Chondrocyte (in vitro differentiated cells): ENCODE measurements around the gene NRF1. TPM values are rescaled to one million over a fixed set of nuclear protein-coding genes. Genes with fewer than 3 reads are reported as not detected.
"Not testable (repeated sequence)": the region's sequence is repeated elsewhere in the genome, so short reads cannot be mapped to it uniquely, and the experiment has no call there.

Source experiments
- DNase-seq: peaks from one replicate; pipeline ENCODE4 v3.0.0; 2021; ENCODE audit warnings: mixed read lengths, low spot score
- H3K27ac Mint-ChIP-seq: one replicate; pipeline ENCODE4 v1.8.0; 2021; ENCODE audit warnings: mild to moderate bottlenecking, moderate library complexity, mixed read lengths; ENCODE audit not compliant: unreplicated experiment
- H3K27me3 Mint-ChIP-seq: 2 replicates; pipeline ENCODE4 v1.8.0; 2021; ENCODE audit warnings: low read depth, mixed read lengths
- H3K36me3 Mint-ChIP-seq: 2 replicates; pipeline ENCODE4 v1.8.0; 2021; ENCODE audit warnings: low read depth, mixed read lengths
- H3K4me1 Mint-ChIP-seq: 2 replicates; pipeline ENCODE4 v1.8.0; 2021; ENCODE audit warnings: low read depth, mild to moderate bottlenecking, mixed read lengths
- H3K4me3 Mint-ChIP-seq: one replicate; pipeline ENCODE4 v1.8.0; 2021; ENCODE audit warnings: mild to moderate bottlenecking, moderate library complexity, mixed read lengths; ENCODE audit not compliant: unreplicated experiment
- H3K9me3 Mint-ChIP-seq: 2 replicates; pipeline ENCODE4 v1.8.0; 2021; ENCODE audit warnings: low read depth, mixed read lengths
- total RNA-seq: library from RNA; stranded (reverse); gene quantifications from 3 replicates; pipeline ENCODE4 v1.2.1, GENCODE V29; 2021
- TF ChIP-seq, protein P1 (sequence below): fragments of 200-600 bp; sonication (generic); IDR thresholded peaks from 2 replicates; pipeline ENCODE4 v1.5.0; 2021; ENCODE audit warnings: antibody characterized with exemption, mild to moderate bottlenecking, moderate library complexity

NRF1 gene
- total RNA-seq, 1 donor from 2014 or later: 13.3 TPM

DNA sequence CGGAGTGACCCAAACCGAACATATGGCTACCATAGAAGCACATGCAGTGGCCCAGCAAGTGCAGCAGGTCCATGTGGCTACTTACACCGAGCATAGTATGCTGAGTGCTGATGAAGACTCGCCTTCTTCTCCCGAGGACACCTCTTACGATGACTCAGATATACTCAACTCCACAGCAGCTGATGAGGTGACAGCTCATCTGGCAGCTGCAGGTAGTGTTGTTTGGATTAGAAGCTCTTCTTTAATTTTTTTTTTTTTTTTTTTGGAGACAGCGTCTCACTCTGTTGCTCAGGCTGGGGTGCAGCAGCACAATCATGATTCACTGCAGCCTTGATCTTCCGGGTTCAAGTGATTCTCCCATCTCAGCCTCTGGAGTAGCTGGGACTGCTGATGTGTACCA is 45.8 kb downstream of the NRF1 start:
- TF ChIP-seq, protein P1, sequence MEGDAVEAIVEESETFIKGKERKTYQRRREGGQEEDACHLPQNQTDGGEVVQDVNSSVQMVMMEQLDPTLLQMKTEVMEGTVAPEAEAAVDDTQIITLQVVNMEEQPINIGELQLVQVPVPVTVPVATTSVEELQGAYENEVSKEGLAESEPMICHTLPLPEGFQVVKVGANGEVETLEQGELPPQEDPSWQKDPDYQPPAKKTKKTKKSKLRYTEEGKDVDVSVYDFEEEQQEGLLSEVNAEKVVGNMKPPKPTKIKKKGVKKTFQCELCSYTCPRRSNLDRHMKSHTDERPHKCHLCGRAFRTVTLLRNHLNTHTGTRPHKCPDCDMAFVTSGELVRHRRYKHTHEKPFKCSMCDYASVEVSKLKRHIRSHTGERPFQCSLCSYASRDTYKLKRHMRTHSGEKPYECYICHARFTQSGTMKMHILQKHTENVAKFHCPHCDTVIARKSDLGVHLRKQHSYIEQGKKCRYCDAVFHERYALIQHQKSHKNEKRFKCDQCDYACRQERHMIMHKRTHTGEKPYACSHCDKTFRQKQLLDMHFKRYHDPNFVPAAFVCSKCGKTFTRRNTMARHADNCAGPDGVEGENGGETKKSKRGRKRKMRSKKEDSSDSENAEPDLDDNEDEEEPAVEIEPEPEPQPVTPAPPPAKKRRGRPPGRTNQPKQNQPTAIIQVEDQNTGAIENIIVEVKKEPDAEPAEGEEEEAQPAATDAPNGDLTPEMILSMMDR: no peak
- H3K4me1 Mint-ChIP-seq: peaks cover 10% of the 10 kb centered on the region

DNA sequence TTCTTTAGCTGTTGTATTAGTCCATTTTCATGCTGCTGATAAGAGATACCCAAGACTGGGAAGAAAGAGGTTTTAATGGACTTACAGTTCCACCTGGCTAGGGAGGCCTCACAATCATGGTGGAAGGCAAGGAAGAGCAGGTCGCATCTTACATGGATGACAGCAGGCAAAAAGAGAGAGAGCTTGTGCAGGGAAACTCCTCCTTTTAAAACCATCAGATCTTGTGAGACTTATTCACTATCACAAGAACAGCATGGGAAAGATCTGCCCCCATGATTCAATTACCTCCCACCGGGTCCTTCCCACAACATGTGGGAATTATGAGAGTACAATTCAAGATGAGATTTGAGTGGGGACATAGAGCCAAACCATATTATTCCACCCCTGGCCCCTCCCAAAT is 48.4 kb downstream of the NRF1 start:
- not testable (repeated sequence) for DNase-seq, H3K27me3 Mint-ChIP-seq

More for the DNA sequence above, 45.8 kb downstream of the NRF1 start:
- Mint-ChIP-seq H3K27me3 (no peaks in the 10 kb centered on the region), H3K9me3 (peaks cover 11% of the 10 kb centered on the region), H3K27ac (peak overlapping the region; percentile 23), H3K4me3 (no peak overlapping the region), H3K36me3 (peaks cover 26% of the 10 kb centered on the region)
- no peak for DNase-seq

DNA sequence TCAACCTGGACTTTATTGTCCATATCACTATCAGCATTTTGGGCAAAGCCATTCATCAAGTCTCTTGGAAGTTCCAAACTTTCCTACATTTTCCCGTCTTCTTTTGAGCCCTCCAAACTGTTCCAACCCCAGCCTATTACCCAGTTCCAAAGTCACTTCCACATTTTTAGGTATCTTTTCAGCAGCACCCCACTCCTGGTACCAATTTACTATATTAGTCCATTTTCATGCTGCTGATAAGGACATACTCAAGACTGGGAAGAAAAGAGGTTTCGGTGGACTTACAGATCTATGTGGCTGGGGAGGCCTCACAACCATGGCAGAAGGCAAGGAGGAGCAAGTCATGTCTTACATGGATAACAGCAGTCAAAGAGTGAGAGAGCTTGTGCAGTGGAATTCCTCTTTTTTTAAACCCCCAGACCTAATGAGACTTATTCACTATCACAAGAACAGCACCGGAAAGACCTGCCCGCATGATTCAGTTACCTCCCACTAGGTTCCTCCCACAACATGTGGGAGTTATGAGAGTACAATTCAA is 50.2 kb downstream of the NRF1 start:
- TF ChIP-seq, protein P1: no peak
- DNase-seq: no peak
- no peak overlapping the region for H3K27ac Mint-ChIP-seq
- H3K4me3 Mint-ChIP-seq: no peak overlapping the region
- H3K36me3 Mint-ChIP-seq: peaks cover 26% of the 10 kb centered on the region
- peaks cover 11% of the 10 kb centered on the region for H3K9me3 Mint-ChIP-seq
- no peaks in the 10 kb centered on the region for H3K27me3 Mint-ChIP-seq
- peaks cover 22% of the 10 kb centered on the region for H3K4me1 Mint-ChIP-seq

More for the DNA sequence above, 48.4 kb downstream of the NRF1 start:
- peaks cover 19% of the 10 kb centered on the region for H3K4me1 Mint-ChIP-seq
- H3K9me3 Mint-ChIP-seq: peaks cover 11% of the 10 kb centered on the region
- H3K27ac Mint-ChIP-seq, H3K4me3 Mint-ChIP-seq: not testable (repeated sequence)
- H3K36me3 Mint-ChIP-seq: peaks cover 26% of the 10 kb centered on the region

DNA sequence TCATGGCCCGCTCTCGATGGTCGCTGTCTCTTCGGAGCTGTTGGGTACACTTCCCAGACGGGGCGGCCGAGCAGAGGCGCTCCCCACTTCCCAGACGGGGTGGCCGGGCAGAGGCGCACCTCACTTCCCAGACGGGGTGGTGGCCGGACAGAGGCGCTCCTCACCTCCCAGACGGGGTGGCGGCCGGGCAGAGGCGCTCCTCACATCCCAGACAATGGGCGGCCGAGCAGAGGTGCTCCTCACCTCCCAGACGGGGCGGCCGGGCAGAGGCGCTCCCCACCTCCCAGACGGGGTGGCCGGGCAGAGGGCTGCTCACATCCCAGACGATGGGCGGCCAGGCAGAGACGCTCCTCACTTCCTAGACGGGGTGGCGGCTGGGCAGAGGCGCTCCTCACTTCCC is 51.7 kb downstream of the NRF1 start:
- not testable (repeated sequence) for H3K4me3 Mint-ChIP-seq, H3K27ac Mint-ChIP-seq, DNase-seq, H3K27me3 Mint-ChIP-seq
- Mint-ChIP-seq H3K36me3 (peaks cover 23% of the 10 kb centered on the region), H3K4me1 (peaks cover 18% of the 10 kb centered on the region), H3K9me3 (peaks cover 11% of the 10 kb centered on the region)

DNA sequence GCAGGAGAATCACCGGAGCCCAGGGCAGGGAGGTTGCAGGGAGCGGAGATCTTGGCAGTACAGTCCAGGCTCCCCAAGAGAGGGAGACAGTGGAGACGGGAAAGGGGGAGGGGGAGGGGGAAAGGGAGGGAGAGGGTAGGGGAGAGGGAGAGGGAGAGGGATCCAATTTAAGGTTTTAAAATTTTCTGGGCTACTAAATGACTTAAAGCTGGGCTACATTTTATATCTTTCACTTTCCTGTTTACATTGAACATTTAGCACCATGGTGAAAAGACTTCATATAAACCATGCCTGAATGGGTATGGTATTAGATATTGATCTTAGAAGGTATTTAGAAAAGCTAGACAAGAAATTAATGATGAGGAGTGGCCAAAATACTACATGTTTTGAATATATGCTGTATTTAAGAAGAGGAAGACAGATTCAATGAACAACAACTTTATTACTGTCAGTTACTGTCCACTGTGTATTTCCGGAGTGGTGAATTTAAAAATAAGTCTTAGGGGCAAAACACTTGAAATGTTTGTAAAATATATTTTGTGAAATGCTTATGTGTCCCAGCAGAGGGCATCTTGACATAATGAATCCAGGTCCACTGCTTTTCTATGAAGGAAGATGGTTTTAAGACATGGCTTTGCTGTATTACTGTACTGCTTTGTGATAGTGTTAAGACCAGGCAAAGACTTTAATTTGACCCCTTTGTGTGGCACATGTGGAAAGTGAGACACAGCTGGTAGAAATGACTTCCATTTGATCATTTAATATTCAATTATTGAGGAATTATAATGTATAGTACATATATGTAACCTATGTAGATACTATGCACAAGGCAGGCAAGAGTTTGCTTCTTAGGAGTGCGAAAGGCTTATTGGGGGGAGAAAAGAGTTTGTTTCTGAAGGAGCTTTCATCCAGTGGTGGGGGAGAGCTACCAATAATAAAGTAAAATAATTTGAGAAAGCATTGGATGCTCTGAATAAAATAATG is 52.8 kb downstream of the NRF1 start:
- peaks cover 11% of the 10 kb centered on the region for H3K9me3 Mint-ChIP-seq
- no peak overlapping the region for H3K4me3 Mint-ChIP-seq
- H3K4me1 Mint-ChIP-seq: peaks cover 18% of the 10 kb centered on the region
- H3K27me3 Mint-ChIP-seq: no peaks in the 10 kb centered on the region
- DNase-seq: no peak
- TF ChIP-seq, protein P1: peak; percentile 91
- H3K27ac Mint-ChIP-seq: peak overlapping the region; percentile 74
- peaks cover 23% of the 10 kb centered on the region for H3K36me3 Mint-ChIP-seq

DNA sequence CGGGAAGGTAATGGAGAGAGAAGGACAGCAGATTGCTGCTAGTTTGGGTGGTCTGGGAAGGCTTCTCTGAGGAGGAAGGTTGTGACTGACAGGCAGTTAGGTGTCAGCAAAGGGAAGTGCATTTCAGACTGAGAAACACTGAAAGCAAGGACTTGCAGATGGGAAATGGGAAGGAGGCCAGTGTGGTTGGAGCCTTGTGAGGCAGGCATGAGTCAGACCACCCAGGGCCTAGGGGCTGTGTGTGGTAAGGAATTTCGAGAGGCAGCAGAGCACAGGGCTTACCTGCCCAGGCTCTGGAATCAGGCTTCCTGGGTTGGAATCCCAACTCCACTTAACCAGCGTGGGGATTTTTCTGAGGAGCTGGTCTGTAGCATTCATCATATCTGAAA is 53.5 kb downstream of the NRF1 start:
- Mint-ChIP-seq H3K9me3 (peaks cover 11% of the 10 kb centered on the region), H3K4me3 (no peak overlapping the region), H3K4me1 (peaks cover 12% of the 10 kb centered on the region), H3K27me3 (no peaks in the 10 kb centered on the region), H3K36me3 (peaks cover 16% of the 10 kb centered on the region), H3K27ac (peak overlapping the region; percentile 74)
- no peak for DNase-seq
- TF ChIP-seq, protein P1: no peak
